Activated B cell treated with CpG ODN at 0.5 μM for 24 hours (primary cell): ENCODE data around the gene CAST. TPM values are rescaled to one million over a fixed set of nuclear protein-coding genes. Genes with fewer than 3 reads are reported as not detected.

Experiments
- ATAC-seq: fragments of 200-7000 bp; cut with Tn5 transposase; one replicate; pipeline ENCODE4 v1.10.0; 2021; ENCODE audit warnings: low read depth, mild to moderate bottlenecking, moderate library complexity
- CTCF ChIA-PET: fragments of 350-600 bp; sonication (Branson Sonifier 250); formaldehyde crosslinking; loops from one replicate; lab custom pipeline; 2021; ENCODE audit warnings: antibody characterized with exemption; lab: Charles Lee
- POLR2A ChIA-PET: fragments of 350-600 bp; sonication (Branson Sonifier 250); formaldehyde crosslinking; loops from one replicate; lab custom pipeline; 2021; ENCODE audit warnings: antibody characterized with exemption; lab: Charles Lee
- DNase-seq: peaks from one replicate; pipeline ENCODE4 v3.0.0; 2022
- H3K27ac Mint-ChIP-seq: one replicate; pipeline ENCODE4 v1.8.0; 2020; ENCODE audit warnings: mixed read lengths
- H3K27me3 Mint-ChIP-seq: one replicate; pipeline ENCODE4 v1.8.0; 2021; ENCODE audit warnings: mixed read lengths
- H3K36me3 Mint-ChIP-seq: one replicate; pipeline ENCODE4 v1.8.0; 2021; ENCODE audit warnings: low read depth, mixed read lengths
- H3K4me1 Mint-ChIP-seq: one replicate; pipeline ENCODE4 v1.8.0; 2021; ENCODE audit warnings: mixed read lengths
- H3K4me3 Mint-ChIP-seq: one replicate; pipeline ENCODE4 v1.8.0; 2020; ENCODE audit warnings: mild to moderate bottlenecking, mixed read lengths
- H3K9me3 Mint-ChIP-seq: one replicate; pipeline ENCODE4 v1.8.0; 2020; ENCODE audit warnings: mixed read lengths
- intact Hi-C: fragments of 100-400 bp; cut with micrococcal nuclease; formaldehyde crosslinking; loops from one replicate; pipeline ENCODE4 v1.15.1; 2024
- total RNA-seq: library from RNA; stranded (reverse); gene quantifications from 2 replicates; pipeline ENCODE4 v1.2.3, GENCODE V29; 2022
- TF ChIP-seq, protein P1 (sequence below): fragments of 200-600 bp; IDR thresholded peaks from one replicate; pipeline ENCODE4 v1.8.0; 2022; ENCODE audit warnings: antibody characterized with exemption, mild to moderate bottlenecking

Gene CAST
- total RNA-seq, 1 donor from 2014 or later: 211 TPM

DNA sequence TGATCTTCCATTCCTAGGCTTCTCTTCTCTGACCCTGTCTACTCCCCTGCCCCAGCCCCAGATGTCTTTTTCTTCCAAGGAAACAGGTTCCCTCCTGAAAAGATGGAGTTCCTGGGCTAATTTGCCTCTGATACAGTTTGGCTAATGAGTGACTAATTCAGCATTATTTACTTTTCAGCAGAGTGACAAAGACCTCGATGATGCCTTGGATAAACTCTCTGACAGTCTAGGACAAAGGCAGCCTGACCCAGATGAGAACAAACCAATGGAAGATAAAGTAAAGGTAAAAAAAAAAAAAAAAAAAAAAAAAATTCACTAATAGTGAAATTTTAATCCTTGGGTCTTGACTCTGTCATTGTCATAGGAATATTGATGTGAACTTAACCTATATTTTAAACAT, 102.9 kb downstream of the CAST start:
- H3K27me3 Mint-ChIP-seq: no peaks in the 10 kb centered on the region
- H3K4me3 Mint-ChIP-seq: no peak overlapping the region
- CTCF ChIA-PET: interaction anchor here (1.2 to 1.4 kb wide), 2 partner anchors 12 to 397 kb away, joined by 5 to 6 read pairs; no protein-coding TSS in a partner anchor
- H3K4me1 Mint-ChIP-seq: no peaks in the 10 kb centered on the region
- POLR2A ChIA-PET: no interaction called here
- ATAC-seq: no peak
- peak overlapping the region; percentile 70 for H3K27ac Mint-ChIP-seq
- peaks cover 77% of the 10 kb centered on the region for H3K36me3 Mint-ChIP-seq
- intact Hi-C loops: no loop called here
- TF ChIP-seq, protein P1, sequence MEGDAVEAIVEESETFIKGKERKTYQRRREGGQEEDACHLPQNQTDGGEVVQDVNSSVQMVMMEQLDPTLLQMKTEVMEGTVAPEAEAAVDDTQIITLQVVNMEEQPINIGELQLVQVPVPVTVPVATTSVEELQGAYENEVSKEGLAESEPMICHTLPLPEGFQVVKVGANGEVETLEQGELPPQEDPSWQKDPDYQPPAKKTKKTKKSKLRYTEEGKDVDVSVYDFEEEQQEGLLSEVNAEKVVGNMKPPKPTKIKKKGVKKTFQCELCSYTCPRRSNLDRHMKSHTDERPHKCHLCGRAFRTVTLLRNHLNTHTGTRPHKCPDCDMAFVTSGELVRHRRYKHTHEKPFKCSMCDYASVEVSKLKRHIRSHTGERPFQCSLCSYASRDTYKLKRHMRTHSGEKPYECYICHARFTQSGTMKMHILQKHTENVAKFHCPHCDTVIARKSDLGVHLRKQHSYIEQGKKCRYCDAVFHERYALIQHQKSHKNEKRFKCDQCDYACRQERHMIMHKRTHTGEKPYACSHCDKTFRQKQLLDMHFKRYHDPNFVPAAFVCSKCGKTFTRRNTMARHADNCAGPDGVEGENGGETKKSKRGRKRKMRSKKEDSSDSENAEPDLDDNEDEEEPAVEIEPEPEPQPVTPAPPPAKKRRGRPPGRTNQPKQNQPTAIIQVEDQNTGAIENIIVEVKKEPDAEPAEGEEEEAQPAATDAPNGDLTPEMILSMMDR: no peak
- no peaks in the 10 kb centered on the region for H3K9me3 Mint-ChIP-seq
- DNase-seq: no peak

DNA sequence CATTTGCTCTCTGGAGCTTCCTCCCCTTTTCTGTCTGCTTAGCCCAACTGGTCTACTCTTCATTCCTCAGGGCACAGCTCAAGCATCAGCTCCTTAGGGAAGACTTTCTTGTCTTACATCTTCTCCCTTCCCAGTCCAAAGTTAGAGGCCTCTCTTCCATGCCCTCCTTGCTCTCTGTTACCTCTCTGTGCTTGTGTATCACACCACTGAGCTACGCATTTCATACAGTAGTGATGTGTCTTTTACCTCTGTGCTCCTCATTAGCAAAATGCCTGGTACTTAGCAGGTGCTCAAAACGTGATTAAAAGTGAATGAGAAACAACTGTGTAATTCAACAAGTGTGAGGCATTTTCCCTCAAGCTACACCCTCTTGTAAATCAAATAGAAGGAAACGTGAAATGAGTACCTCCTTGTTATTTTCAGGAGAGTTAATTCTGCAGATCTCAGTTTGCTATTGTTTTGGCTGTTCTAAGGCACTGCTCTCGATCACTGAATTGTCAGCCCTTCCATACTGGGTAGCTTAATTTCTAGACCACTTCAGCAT, 106.6 kb downstream of the CAST start:
- H3K4me1 Mint-ChIP-seq: no peaks in the 10 kb centered on the region

DNA sequence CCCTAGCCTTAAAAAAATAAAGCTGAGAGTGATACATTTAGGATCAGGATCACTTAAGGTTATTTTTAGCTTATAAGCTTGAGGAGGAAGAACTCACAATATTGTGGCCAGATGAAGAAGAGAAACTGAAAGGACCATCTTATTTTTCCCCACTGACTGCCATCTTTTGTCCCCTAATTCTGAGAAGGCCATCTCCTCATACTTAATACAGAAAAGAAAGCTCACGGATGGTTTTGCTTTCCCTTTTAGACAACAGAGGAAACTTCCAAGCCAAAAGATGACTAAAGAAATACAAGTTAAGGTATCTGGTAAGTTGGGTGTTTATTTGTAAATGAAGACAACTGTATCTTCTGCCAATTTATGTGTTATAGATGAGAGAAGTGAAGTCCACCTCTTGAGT, 109.2 kb downstream of the CAST start:
- Mint-ChIP-seq H3K27ac (peak overlapping the region; percentile 25), H3K9me3 (no peaks in the 10 kb centered on the region), H3K27me3 (no peaks in the 10 kb centered on the region), H3K4me3 (no peak overlapping the region), H3K4me1 (no peaks in the 10 kb centered on the region), H3K36me3 (peaks cover 81% of the 10 kb centered on the region)
- POLR2A ChIA-PET: interaction anchor here (0.5 kb wide), 1 partner anchor 393 kb away, joined by 4 read pairs; no protein-coding TSS in a partner anchor
- DNase-seq: no peak
- intact Hi-C loops: no loop called here
- TF ChIP-seq, protein P1: no peak
- CTCF ChIA-PET: interaction anchor here (0.6 to 1.8 kb wide), 4 partner anchors 19 to 392 kb away, joined by 3 to 6 read pairs (median 4); no protein-coding TSS in a partner anchor
- no peak for ATAC-seq

More for the DNA sequence above, 106.6 kb downstream of the CAST start:
- no peaks in the 10 kb centered on the region for H3K27me3 Mint-ChIP-seq
- ATAC-seq (no peak), DNase-seq (no peak)
- H3K4me3 Mint-ChIP-seq: no peak overlapping the region
- no peak overlapping the region for H3K27ac Mint-ChIP-seq
- intact Hi-C loops: no loop called here
- POLR2A ChIA-PET: no interaction called here
- H3K9me3 Mint-ChIP-seq: no peaks in the 10 kb centered on the region
- CTCF ChIA-PET: interaction anchor here (1.0 to 1.5 kb wide), 2 partner anchors 16 to 393 kb away, joined by 3 to 5 read pairs; no protein-coding TSS in a partner anchor
- TF ChIP-seq, protein P1: no peak
- peaks cover 80% of the 10 kb centered on the region for H3K36me3 Mint-ChIP-seq

DNA sequence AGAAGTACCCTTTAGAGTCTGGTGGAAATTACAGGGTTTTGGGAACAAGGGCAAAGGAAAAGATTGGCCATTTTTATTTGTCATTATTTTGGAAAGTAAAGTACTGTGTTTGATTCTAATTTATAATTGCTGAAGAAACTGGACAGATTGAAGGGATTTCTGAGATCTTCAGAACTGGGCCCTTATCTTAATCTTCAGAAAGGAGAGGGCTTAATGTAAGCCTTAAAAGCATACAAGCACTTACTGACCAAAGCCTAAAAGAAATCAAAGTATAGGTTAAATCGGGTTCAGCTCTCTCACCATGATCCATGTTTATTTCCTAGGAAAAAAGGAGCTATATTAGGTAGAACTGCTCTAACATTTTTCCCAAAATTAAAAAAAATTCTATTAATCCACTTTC, 109.9 kb downstream of the CAST start:
- DNase-seq (no peak), ATAC-seq (no peak)
- no peak overlapping the region for H3K27ac Mint-ChIP-seq
- H3K9me3 Mint-ChIP-seq: no peaks in the 10 kb centered on the region
- no peaks in the 10 kb centered on the region for H3K4me1 Mint-ChIP-seq
- ChIA-PET CTCF (interaction anchor here (1.2 to 1.8 kb wide), 2 partner anchors 20 to 97 kb away, joined by 3 to 6 read pairs; no protein-coding TSS in a partner anchor), POLR2A (interaction anchor here (0.6 kb wide), 2 partner anchors 34 to 1109 kb away, joined by 3 to 4 read pairs; no protein-coding TSS in a partner anchor)
- TF ChIP-seq, protein P1: no peak
- H3K36me3 Mint-ChIP-seq: peaks cover 81% of the 10 kb centered on the region
- H3K27me3 Mint-ChIP-seq: no peaks in the 10 kb centered on the region
- intact Hi-C loops: no loop called here
- H3K4me3 Mint-ChIP-seq: no peak overlapping the region

DNA sequence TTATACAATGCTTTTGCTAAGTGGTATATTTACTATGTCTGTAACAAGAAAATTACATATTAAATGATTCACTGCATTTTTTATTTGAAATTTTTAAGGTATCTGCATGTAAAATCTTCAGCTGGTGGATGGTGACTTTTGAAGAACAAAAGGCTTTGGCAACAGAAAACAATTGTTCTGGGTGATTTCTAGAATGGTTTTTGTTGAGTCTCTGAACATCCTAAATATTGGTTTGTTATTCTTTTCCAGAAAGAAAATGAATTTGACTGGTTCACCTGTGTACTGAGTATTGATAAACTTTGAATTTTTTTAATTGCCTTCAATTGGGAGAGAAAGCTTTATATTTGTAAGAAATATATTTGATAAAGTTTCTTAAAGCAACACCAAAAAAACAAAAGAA, 110.4 kb downstream of the CAST start:
- TF ChIP-seq, protein P1: no peak
- Mint-ChIP-seq H3K27ac (no peak overlapping the region), H3K4me1 (no peaks in the 10 kb centered on the region), H3K4me3 (no peak overlapping the region), H3K27me3 (no peaks in the 10 kb centered on the region), H3K9me3 (no peaks in the 10 kb centered on the region), H3K36me3 (peaks cover 84% of the 10 kb centered on the region)
- intact Hi-C loops: no loop called here
- DNase-seq: no peak
- no peak for ATAC-seq
- ChIA-PET POLR2A (interaction anchor here (0.6 kb wide), 1 partner anchor 1109 kb away, joined by 3 read pairs; no protein-coding TSS in a partner anchor), CTCF (interaction anchor here (1.2 to 1.8 kb wide), 2 partner anchors 20 to 96 kb away, joined by 3 to 6 read pairs; no protein-coding TSS in a partner anchor)
